ENCODE data around the gene RGL1. TPM values are rescaled to one million over a fixed set of nuclear protein-coding genes. Genes with fewer than 3 reads are reported as not detected.
"Not testable (repeated sequence)": the region's sequence is repeated elsewhere in the genome, so short reads cannot be mapped to it uniquely, and the experiment has no call there.

Gene RGL1
- total RNA-seq, 3 donors from 2014 or later (not counting 1 experiment from before 2014, with no cell fraction given), result 0.16 to 0.52 (median 0.40) TPM

DNA sequence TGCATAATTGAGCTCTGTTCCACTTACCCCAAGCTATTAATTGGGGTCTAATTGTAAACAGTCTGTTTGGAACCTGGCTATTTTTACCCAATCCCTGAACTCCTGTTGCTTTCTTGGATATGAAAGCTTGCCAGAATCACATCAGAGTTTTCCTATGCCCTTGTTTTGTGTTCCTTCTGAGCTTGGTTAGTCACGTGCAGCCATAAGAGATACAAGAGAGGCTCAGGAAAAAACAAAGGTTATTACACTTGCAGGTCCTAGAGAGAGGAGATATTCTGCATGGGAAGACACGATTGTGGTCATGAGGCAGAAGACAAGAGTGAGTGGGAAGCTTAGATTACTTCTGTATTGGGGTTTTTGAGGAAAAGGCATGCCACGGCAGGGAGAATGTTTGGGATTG lies 46.0 kb upstream of the RGL1 start:
- Mint-ChIP-seq H3K27ac (no peak overlapping the region), H3K4me1 (no peaks in the 10 kb centered on the region), H3K36me3 (no peaks in the 10 kb centered on the region), H3K4me3 (no peak overlapping the region), H3K27me3 (ENCODE audit: low read depth in 2 of 2) (peaks cover 8% of the 10 kb centered on the region in 2 donors), H3K9me3 (peaks cover 0 to 2% of the 10 kb centered on the region in 2 donors)
- Histone ChIP-seq H3K27me3 (ENCODE audit: control insufficient read depth, insufficient read depth, low read length) (no peaks in the 10 kb centered on the region), H3K9me3 (ENCODE audit: control insufficient read depth, insufficient read depth, low read length) (peaks cover 3% of the 10 kb centered on the region), H3K4me3 (ENCODE audit: low read length) (no peak overlapping the region), H3K36me3 (ENCODE audit: control insufficient read depth, insufficient read depth, low read length) (no peaks in the 10 kb centered on the region), H3K27ac (ENCODE audit: low read length) (no peak overlapping the region), H3K4me1 (ENCODE audit: control insufficient read depth, insufficient read depth, low read length) (no peaks in the 10 kb centered on the region)
- ATAC-seq (no peak), DNase-seq (no peak)
- TF ChIP-seq, protein P1, sequence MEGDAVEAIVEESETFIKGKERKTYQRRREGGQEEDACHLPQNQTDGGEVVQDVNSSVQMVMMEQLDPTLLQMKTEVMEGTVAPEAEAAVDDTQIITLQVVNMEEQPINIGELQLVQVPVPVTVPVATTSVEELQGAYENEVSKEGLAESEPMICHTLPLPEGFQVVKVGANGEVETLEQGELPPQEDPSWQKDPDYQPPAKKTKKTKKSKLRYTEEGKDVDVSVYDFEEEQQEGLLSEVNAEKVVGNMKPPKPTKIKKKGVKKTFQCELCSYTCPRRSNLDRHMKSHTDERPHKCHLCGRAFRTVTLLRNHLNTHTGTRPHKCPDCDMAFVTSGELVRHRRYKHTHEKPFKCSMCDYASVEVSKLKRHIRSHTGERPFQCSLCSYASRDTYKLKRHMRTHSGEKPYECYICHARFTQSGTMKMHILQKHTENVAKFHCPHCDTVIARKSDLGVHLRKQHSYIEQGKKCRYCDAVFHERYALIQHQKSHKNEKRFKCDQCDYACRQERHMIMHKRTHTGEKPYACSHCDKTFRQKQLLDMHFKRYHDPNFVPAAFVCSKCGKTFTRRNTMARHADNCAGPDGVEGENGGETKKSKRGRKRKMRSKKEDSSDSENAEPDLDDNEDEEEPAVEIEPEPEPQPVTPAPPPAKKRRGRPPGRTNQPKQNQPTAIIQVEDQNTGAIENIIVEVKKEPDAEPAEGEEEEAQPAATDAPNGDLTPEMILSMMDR (IDR thresholded peaks at IDR 0.05), result no peak
- intact Hi-C loops (cut with micrococcal nuclease), result no loop called here
- 81% methylated on average over 3 of the region's 3 CpGs for WGBS (ENCODE audit: insufficient coverage)

DNA sequence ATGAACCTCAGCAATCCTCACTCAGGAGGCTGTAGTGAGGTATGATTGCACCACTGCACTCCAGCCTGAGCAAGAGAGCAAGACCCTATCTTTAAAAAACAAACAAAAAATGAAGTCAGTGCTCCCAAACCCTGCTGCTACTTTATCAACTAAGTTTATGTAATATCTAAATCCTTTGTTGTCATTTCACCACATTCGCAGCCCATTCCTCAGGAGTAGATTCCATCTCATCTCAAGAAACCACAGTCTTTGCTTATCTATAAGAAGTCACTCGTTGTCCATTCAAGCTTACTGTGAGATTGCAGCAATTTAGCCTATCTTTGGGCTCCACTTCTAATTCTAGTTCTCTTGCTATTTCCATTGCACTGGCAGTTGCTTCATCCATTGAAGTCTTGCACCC lies 44.3 kb upstream of the RGL1 start:
- DNase-seq, result no peak
- Mint-ChIP-seq H3K27me3 (ENCODE audit: low read depth in 2 of 2) (peaks cover 8% of the 10 kb centered on the region in 2 donors), H3K27ac (no peak overlapping the region), H3K36me3 (no peaks in the 10 kb centered on the region), H3K4me1 (no peaks in the 10 kb centered on the region), H3K4me3 (no peak overlapping the region), H3K9me3 (peaks cover 2 to 9% of the 10 kb centered on the region in 2 donors)
- Histone ChIP-seq H3K4me3 (ENCODE audit: low read length) (no peak overlapping the region), H3K4me1 (ENCODE audit: control insufficient read depth, insufficient read depth, low read length) (no peaks in the 10 kb centered on the region), H3K36me3 (ENCODE audit: control insufficient read depth, insufficient read depth, low read length) (no peaks in the 10 kb centered on the region), H3K27ac (ENCODE audit: low read length) (no peak overlapping the region), H3K27me3 (ENCODE audit: control insufficient read depth, insufficient read depth, low read length) (no peaks in the 10 kb centered on the region), H3K9me3 (ENCODE audit: control insufficient read depth, insufficient read depth, low read length) (peaks cover 13% of the 10 kb centered on the region)
- ATAC-seq, result no peak
- intact Hi-C loops (cut with micrococcal nuclease), result no loop called here
- TF ChIP-seq, protein P1 (IDR thresholded peaks at IDR 0.05), result no peak
- WGBS (ENCODE audit: insufficient coverage), result 86% methylated on average over 2 of the region's 2 CpGs

DNA sequence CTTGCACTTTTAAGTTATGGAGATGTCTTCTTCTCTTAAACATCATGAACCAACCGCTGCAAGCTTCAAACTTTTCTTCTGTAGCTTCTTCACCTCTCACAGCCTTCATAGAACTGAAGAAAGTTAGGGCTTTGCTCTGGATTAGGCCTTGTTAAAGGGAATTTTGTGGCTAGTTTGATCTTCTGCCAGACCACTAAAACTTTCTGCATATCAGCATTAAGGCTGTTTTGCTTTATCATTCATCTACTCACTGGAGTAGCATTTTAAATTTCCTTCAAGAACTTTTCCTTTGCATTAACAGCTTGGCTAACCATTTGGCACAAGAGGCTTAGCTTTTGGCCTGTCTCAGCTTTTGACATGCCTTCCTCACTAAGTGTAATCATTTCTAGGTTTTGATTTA lies 43.0 kb upstream of the RGL1 start:
- H3K4me3 Mint-ChIP-seq, result no peak overlapping the region
- no peaks in the 10 kb centered on the region for H3K4me1 Mint-ChIP-seq
- H3K27ac ChIP-seq (ENCODE audit: low read length), result no peak overlapping the region
- peaks cover 13% of the 10 kb centered on the region for H3K9me3 ChIP-seq (ENCODE audit: control insufficient read depth, insufficient read depth, low read length)
- peaks cover 2 to 9% of the 10 kb centered on the region in 2 donors for H3K9me3 Mint-ChIP-seq
- H3K36me3 ChIP-seq (ENCODE audit: control insufficient read depth, insufficient read depth, low read length), result no peaks in the 10 kb centered on the region
- WGBS (ENCODE audit: insufficient coverage), result no CpG with 5 or more reads among the region's 1 CpG
- DNase-seq, result no peak
- no peaks in the 10 kb centered on the region for H3K4me1 ChIP-seq (ENCODE audit: control insufficient read depth, insufficient read depth, low read length)
- intact Hi-C loops (cut with micrococcal nuclease), result no loop called here
- H3K27ac Mint-ChIP-seq, result no peak overlapping the region
- H3K27me3 ChIP-seq (ENCODE audit: control insufficient read depth, insufficient read depth, low read length), result no peaks in the 10 kb centered on the region
- no peak overlapping the region for H3K4me3 ChIP-seq (ENCODE audit: low read length)
- no peak for ATAC-seq
- TF ChIP-seq, protein P1 (IDR thresholded peaks at IDR 0.05), result no peak
- H3K27me3 Mint-ChIP-seq (ENCODE audit: low read depth in 2 of 2), result peaks cover 8% of the 10 kb centered on the region in 2 donors
- H3K36me3 Mint-ChIP-seq, result no peaks in the 10 kb centered on the region

DNA sequence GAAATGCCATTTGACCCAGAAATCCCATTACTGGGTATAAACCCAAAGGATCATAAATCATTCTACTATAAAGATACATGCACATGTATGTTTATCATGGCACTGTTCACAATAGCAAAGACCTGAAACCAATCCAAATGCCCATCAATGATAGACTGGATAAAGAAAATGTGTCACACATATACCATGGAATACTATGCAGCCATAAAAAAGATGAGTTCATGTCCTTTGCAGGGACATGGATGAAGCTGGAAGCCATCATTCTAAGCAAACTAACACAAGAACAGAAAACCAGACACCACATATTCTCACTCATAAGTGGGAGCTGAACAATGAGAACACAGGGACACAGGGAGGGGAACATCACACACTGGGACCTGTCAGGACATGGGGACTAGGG lies 42.1 kb upstream of the RGL1 start:
- H3K4me3 Mint-ChIP-seq; H3K27ac ChIP-seq (ENCODE audit: low read length); H3K36me3 ChIP-seq (ENCODE audit: control insufficient read depth, insufficient read depth, low read length); ATAC-seq; H3K4me3 ChIP-seq (ENCODE audit: low read length); H3K27ac Mint-ChIP-seq; DNase-seq; H3K27me3 Mint-ChIP-seq (ENCODE audit: low read depth in 2 of 2); H3K9me3 Mint-ChIP-seq; H3K36me3 Mint-ChIP-seq; H3K4me1 Mint-ChIP-seq; intact Hi-C loops (cut with micrococcal nuclease); H3K27me3 ChIP-seq (ENCODE audit: control insufficient read depth, insufficient read depth, low read length); H3K4me1 ChIP-seq (ENCODE audit: control insufficient read depth, insufficient read depth, low read length): not testable (repeated sequence)
- H3K9me3 ChIP-seq (ENCODE audit: control insufficient read depth, insufficient read depth, low read length), result peaks cover 13% of the 10 kb centered on the region

All from natural killer cell (primary cell).